ENCODE results near the gene SIGLEC15.

DNA sequence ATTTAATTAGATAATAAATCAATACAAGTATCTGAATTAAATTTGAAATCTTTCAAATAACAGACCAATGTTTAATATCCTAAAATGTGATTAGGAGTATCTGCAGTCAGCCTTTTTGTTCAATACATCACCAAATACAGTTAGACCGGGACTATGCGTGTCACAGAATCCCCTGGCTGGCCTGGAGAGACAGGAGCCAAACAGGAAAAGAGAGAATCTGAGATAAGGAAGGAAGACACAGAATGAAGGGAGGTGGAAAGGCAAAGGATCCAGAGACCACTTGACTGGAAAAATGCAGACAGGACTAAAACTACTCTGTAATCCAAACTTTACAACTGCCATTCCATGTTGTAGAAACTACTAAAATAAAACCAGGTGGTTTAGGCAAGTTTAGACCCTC is 66.3 kb downstream of the SIGLEC15 start:
- TF ChIP-seq, protein P1, sequence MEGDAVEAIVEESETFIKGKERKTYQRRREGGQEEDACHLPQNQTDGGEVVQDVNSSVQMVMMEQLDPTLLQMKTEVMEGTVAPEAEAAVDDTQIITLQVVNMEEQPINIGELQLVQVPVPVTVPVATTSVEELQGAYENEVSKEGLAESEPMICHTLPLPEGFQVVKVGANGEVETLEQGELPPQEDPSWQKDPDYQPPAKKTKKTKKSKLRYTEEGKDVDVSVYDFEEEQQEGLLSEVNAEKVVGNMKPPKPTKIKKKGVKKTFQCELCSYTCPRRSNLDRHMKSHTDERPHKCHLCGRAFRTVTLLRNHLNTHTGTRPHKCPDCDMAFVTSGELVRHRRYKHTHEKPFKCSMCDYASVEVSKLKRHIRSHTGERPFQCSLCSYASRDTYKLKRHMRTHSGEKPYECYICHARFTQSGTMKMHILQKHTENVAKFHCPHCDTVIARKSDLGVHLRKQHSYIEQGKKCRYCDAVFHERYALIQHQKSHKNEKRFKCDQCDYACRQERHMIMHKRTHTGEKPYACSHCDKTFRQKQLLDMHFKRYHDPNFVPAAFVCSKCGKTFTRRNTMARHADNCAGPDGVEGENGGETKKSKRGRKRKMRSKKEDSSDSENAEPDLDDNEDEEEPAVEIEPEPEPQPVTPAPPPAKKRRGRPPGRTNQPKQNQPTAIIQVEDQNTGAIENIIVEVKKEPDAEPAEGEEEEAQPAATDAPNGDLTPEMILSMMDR (IDR thresholded peaks at IDR 0.05; ENCODE audit: low read depth, low read length): no peak
- TF ChIP-seq MYC (IDR thresholded peaks at IDR 0.05; ENCODE audit: low read depth, low read length) (no peak), POLR2A (IDR thresholded peaks at IDR 0.05; ENCODE audit: extremely low read depth, insufficient read length) (no peak)
- TF ChIP-seq, protein P2, sequence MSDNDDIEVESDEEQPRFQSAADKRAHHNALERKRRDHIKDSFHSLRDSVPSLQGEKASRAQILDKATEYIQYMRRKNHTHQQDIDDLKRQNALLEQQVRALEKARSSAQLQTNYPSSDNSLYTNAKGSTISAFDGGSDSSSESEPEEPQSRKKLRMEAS (IDR thresholded peaks at IDR 0.05; ENCODE audit: low read depth, low read length): no peak

All from NB4 (cell line).